ENCODE measurements around the gene STXBP3. TPM values are rescaled to one million over a fixed set of nuclear protein-coding genes. Genes with fewer than 3 reads are reported as not detected.

Gene STXBP3
- total RNA-seq, 1 donor from 2014 or later: 58.6 TPM

DNA sequence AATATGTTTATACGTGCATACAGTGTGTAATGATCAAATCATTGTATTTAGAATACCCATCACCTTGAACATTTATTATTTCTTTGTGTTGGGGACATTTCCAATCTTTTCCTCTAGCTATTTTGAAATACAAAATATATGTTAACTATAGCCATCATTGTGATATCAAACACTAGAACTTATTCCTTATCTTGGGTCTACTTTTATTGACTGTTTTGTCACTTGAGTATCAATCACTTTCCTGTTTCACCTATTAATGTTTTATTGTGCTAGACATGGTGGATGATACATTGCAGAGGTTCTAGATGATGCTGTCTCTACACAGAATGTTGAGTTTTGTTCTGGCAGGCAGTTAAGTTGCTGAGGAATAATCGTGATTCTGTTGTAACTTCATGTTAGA is 45.9 kb downstream of the STXBP3 start:
- intact Hi-C loops (cut with micrococcal nuclease): no loop called here

GRCh38 chr1:108799001-108799400 is 52.5 kb downstream of the STXBP3 start:
- intact Hi-C loops (cut with micrococcal nuclease): no loop called here

- intact Hi-C loops (cut with micrococcal nuclease): no loop called here
These were observed 54.6 kb downstream of the STXBP3 start for GRCh38 chr1:108801101-108801500.

DNA sequence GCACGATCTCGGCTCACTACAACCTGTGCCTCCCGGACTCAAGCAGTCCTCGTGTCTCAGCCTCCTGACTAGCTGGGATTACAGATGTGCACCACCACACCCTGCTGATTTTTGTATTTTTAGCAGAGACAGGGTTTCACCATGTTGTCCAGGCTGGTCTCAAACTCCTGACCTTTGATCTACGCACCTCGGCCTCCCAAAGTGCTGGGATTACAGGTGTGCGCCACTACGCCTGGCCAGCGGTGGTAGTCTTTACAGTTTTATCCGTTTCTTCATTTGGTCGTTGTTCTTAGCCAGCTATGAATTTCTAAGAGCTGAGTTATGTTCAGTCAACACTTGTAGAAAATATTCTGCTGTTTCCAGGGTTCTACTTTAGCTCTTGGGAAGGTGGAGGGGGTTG is 57.1 kb downstream of the STXBP3 start:
- intact Hi-C loops (cut with micrococcal nuclease): no loop called here

- intact Hi-C loops (cut with micrococcal nuclease): no loop called here
These were observed 62.0 kb downstream of the STXBP3 start for GRCh38 chr1:108808438-108808837.

DNA sequence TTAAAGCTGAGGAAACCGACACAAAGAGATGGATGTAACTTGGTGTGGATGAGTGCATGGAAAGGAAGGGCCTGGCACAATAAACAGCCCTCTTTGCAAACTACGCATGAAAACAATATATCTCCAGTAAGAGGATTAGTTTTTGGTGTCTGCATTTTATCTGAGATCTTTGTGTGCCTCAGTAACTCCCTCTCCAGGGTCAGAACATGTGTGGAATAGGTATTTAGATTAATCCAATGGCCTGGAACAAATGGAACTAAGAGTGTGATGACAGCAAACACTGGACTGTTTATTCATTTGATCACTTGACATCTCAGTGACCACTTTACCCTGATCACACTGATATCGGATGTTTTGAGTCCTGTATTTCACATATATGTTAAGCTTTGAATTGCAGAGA is 65.1 kb downstream of the STXBP3 start:
- intact Hi-C loops (cut with micrococcal nuclease): no loop called here

DNA sequence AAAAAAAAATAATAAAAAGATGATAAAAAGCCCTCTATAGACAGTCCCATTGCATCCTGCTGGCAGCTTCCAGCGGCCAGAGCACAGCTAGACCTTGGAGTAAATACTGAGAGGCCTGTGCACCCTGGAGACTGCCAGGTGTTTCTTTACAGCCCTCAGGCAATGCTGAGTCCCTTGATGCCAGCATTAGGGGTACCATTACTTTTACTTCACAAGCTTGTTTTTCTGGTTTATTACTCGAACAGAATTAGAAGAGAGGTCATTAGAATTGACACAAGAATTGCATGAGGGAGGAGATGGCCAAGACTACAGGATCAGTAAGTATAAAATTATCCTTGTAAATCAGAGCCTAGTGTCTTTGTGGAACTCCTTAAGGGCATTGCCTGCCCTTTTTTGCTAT is 66.9 kb downstream of the STXBP3 start:
- intact Hi-C loops (cut with micrococcal nuclease): no loop called here

GRCh38 chr1:108814343-108815125 is 68.1 kb downstream of the STXBP3 start:
- intact Hi-C loops (cut with micrococcal nuclease): no loop called here

DNA sequence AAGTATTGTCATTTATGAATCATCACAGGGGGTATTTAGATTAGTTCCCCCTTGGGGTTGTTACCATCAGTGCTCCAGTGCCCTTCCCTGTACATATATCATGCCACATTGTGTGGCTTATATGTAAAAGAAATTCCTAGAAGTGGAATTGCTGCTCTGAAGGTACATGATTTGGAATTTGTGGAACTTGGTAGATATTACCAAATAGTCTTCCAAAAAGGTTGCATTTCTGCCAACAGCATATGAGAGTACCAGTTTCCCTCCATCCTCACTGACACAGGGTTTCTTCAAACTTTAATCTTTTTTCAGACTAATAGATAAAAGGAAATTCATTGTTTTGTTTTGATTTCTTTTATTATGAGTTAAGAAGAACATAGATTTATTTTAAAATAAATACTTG is 69.1 kb downstream of the STXBP3 start:
- intact Hi-C loops (cut with micrococcal nuclease): no loop called here

DNA sequence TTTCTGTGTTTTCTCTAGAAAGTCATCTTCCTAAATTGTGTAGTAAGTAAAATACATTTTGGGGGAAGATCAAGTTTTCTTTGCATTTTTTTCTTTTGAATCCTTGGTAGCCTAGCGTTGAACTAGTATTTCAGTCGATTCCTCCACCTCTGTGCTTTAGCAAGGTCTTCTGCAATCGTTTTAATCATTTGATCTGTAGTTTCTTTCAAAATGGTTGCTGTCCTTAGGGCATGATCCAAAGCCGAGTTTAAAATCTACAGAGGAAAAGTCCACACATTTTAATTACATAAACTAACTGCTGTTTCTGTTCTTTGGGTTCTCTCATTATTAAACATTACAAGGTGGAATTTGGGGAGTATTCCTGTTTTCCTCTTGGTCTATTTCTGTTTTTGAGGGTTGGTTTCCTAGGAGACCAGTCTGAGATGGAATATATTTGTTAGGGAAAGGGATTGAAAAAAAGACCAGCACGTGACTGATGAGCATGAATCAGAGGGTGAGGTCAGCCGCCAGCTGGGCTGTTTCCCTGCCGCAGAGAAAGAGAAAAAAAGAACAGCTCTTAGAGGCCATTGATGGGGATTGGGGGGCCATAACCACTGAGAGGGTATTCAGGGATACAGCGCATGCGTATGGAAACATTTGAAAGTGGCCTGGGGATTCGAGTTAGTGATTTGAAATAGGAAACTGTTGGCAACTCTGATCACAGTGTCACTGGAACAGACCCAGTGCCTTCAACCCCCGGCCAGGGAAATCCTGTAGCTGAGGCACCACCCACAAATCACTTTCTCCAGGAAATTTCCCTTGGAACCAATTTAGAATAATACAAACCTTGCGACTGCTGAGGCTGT is 69.8 kb downstream of the STXBP3 start:
- intact Hi-C loops (cut with micrococcal nuclease): no loop called here

DNA sequence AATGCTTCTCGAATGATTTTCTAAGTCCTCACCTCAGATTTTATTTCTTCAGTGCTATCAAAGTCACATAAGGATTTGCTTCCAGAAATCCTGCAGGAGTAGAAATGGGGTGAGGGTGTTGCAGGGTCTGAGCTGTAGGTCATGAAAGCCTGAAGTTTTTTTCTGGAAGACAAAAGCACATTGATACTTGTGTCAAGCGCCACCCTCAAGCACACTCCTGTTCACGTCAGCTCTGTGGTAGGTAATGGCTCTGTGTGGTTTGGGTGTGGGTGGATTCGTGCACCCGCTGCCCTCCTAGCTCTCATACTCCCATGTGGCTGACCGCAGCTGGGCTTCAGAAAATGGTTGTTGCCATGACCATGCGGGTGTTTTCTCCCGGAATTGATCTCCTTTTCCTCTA is 70.5 kb downstream of the STXBP3 start:
- intact Hi-C loops (cut with micrococcal nuclease): no loop called here

DNA sequence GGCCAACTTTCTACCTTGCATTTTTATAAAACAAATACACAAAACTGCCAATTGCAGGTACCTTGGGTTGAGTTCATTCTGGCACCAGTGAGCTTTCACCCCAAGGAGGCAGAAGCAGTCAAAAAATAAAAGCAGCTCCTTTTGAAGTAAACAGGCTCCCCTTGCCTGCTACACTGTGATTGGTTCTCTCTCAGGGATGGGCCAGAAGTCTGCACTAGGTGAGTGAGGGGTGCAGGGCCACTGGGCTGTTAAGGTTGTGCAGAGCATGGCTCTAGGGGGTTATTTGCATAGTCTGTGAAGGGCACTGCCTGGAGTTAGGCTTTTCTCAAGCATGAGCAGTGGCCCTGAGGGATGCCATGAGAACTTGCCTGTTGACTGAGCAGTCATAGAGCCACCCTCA is 71.3 kb downstream of the STXBP3 start:
- intact Hi-C loops (cut with micrococcal nuclease): no loop called here

- intact Hi-C loops (cut with micrococcal nuclease): loop anchor here (10.0 kb wide), 1 partner anchor 375 kb away; no protein-coding TSS in a partner anchor
These were observed 73.4 kb downstream of the STXBP3 start for GRCh38 chr1:108819878-108820277.

DNA sequence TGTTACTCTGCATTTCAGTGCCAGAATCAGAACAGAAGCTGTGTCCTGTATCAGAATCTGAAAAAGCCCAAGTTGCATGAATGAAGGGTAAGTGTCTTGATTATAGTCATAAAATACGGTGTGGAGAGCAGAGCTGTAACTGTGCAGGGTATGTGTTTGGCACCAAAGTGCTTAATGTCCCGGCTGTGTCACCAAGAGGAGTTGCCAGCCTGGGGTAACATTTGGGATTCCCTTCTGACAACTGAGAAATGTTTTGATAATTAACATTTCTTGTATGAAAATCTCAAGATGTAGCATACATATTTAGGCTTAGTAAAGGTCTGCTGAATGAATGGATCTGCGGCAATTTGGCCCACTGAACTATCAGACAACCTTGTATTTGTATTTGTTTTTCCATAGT is 77.2 kb downstream of the STXBP3 start:
- intact Hi-C loops (cut with micrococcal nuclease): loop anchor here (10.0 kb wide), 1 partner anchor 371 kb away; no protein-coding TSS in a partner anchor

DNA sequence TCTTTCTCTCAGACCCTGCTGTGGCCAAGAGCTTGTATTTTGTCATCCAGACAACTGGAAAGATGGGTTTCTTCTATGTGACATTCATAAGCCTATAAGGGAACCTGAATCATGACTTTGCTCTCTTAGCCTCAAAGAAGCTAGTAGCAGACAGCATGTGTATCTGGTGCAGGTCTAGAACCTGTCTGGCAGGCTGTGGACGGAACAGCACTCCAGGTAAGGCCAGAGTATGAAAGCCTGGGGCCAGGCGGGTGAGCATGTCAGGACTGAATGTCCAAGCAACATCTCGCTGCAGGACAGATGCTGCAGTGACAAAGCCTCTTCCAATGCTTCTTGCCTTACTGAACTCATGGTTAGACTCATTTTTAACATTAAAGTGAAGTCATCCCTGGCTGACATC is 77.6 kb downstream of the STXBP3 start:
- intact Hi-C loops (cut with micrococcal nuclease): loop anchor here (10.0 kb wide), 1 partner anchor 371 kb away; no protein-coding TSS in a partner anchor

GRCh38 chr1:108826081-108826635 is 79.7 kb downstream of the STXBP3 start:
- intact Hi-C loops (cut with micrococcal nuclease): loop anchor here (10.0 kb wide), 1 partner anchor 369 kb away; no protein-coding TSS in a partner anchor

DNA sequence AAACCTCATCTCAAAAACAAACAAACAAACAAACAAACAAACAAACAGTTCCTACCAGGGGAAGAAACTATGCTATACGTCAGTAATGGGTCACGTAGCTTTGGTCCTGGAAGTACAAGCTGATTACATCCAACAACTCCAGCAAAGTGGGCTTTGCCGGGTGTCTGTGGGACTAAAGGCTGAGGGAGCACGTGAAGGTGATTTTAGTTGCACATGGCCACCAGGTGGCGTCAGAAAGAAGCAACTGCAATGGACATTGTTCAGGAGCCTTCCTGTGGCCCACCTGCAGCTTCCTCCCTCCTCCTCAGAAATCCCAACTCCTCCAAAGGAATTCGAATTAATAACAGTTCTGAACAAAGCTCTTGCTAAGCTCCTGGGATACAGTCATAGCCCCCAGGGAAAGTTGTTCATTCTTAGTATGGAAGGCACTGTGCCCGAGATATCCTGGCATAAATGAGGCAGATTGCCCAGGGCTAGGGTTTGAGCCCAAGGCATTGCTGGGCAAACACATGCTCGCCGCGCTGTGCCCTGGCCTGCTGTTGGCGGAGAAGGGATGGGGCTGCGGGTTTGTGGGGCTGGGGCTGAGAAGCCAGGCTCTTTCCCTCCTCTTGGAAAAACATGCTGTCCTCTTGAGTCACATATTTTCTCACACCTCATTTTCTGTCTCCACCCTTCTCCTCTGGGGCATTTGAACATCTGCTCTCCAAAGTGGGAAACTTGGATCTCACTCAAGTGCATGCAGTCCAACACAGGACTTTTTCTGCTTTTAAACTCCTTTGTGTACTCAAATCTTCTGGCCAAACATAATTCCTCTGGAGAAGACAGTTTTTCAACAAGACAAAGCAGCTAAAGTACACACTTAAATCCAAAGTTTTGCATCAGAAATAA is 81.8 kb downstream of the STXBP3 start:
- intact Hi-C loops (cut with micrococcal nuclease): loop anchor here (1.0 to 10.0 kb wide), 5 partner anchors 49 to 366 kb away; a partner anchor contains a TSS

- intact Hi-C loops (cut with micrococcal nuclease): loop anchor here (10.0 kb wide), 1 partner anchor 365 kb away; no protein-coding TSS in a partner anchor
These were observed 83.0 kb downstream of the STXBP3 start for GRCh38 chr1:108829498-108829916.

GRCh38 chr1:108830119-108831008 is 83.9 kb downstream of the STXBP3 start:
- intact Hi-C loops (cut with micrococcal nuclease): no loop called here

GRCh38 chr1:108831225-108831624 is 84.8 kb downstream of the STXBP3 start:
- intact Hi-C loops (cut with micrococcal nuclease): no loop called here
